Tongue (tissue), 2 donors: ENCODE measurements around the gene SLC9C2. TPM values are rescaled to one million over a fixed set of nuclear protein-coding genes. Genes with fewer than 3 reads are reported as not detected.
A peak's percentile ranks its signal among the peaks of the same experiment; 100 is the strongest.
"Not testable (repeated sequence)": the region's sequence is repeated elsewhere in the genome, so short reads cannot be mapped to it uniquely, and the experiment has no call there.

Source experiments
- DNase-seq: peaks from one replicate; pipeline ENCODE4 v3.0.0-alpha.2; 2015
- total RNA-seq: library from RNA; depleted of rRNA; stranded (reverse); fragments of >200 nt; gene quantifications from one replicate; pipeline ENCODE4 v1.2.3, GENCODE V29; 2014

SLC9C2 gene
- total RNA-seq, 1 donor from 2014 or later = not detected

- DNase-seq = no peak
Observed at GRCh38 chr1:173580071-173580470, 22.8 kb downstream of the SLC9C2 start.

- no peak for DNase-seq
Observed at GRCh38 chr1:173573596-173573995, 29.3 kb downstream of the SLC9C2 start.

GRCh38 chr1:173572201-173572873, 30.5 kb downstream of the SLC9C2 start:
- no peak for DNase-seq

- no peak for DNase-seq
Observed at GRCh38 chr1:173570370-173571007, 32.4 kb downstream of the SLC9C2 start.

- DNase-seq = no peak
Observed at GRCh38 chr1:173568483-173568882, 34.4 kb downstream of the SLC9C2 start.

GRCh38 chr1:173563846-173564245, 39.0 kb downstream of the SLC9C2 start:
- not testable (repeated sequence) for DNase-seq

GRCh38 chr1:173562813-173563212, 40.1 kb downstream of the SLC9C2 start:
- no peak for DNase-seq

- no peak for DNase-seq
Observed at GRCh38 chr1:173561263-173561662, 41.6 kb downstream of the SLC9C2 start.

GRCh38 chr1:173560285-173560880, 42.5 kb downstream of the SLC9C2 start:
- no peak for DNase-seq

GRCh38 chr1:173555651-173556305, 47.1 kb downstream of the SLC9C2 start:
- no peak for DNase-seq

GRCh38 chr1:173554541-173555250, 48.2 kb downstream of the SLC9C2 start:
- DNase-seq = no peak

- DNase-seq = no peak
Observed at GRCh38 chr1:173554089-173554488, 48.8 kb downstream of the SLC9C2 start.

- no peak for DNase-seq
Observed at GRCh38 chr1:173553312-173553711, 49.6 kb downstream of the SLC9C2 start.

- no peak for DNase-seq
Observed at GRCh38 chr1:173551699-173552098, 51.2 kb downstream of the SLC9C2 start.

- DNase-seq = no peak
Observed at GRCh38 chr1:173549813-173550212, 53.1 kb downstream of the SLC9C2 start.

- no peak for DNase-seq
Observed at GRCh38 chr1:173545688-173546087, 57.2 kb downstream of the SLC9C2 start.

GRCh38 chr1:173536223-173536622, 66.6 kb downstream of the SLC9C2 start:
- no peak for DNase-seq

GRCh38 chr1:173532237-173532636, 70.6 kb downstream of the SLC9C2 start:
- no peak for DNase-seq

GRCh38 chr1:173530795-173531693, 71.8 kb downstream of the SLC9C2 start:
- no peak for DNase-seq

GRCh38 chr1:173529106-173529505, 73.8 kb downstream of the SLC9C2 start:
- DNase-seq = no peak

GRCh38 chr1:173527151-173527826, 75.6 kb downstream of the SLC9C2 start:
- peak; percentile 18 for DNase-seq
